ENCODE results near the gene CPNE5.

GRCh38 chr6:36871686-36872085, 32.4 kb upstream of the CPNE5 start:
- no peak for TF ChIP-seq SUZ12 (IDR thresholded peaks at IDR 0.05)
- TF ChIP-seq LEF1 (IDR thresholded peaks at IDR 0.05; ENCODE audit: borderline replicate concordance) = no peak
- TF ChIP-seq BHLHE40 (IDR thresholded peaks at IDR 0.05; ENCODE audit: borderline replicate concordance) = no peak
- TF ChIP-seq ZNF384 (IDR thresholded peaks at IDR 0.05) = no peak
- TF ChIP-seq ARNT (IDR thresholded peaks at IDR 0.05) = no peak
- no peak for TF ChIP-seq HDGF (IDR thresholded peaks at IDR 0.05; ENCODE audit: borderline replicate concordance)
- TF ChIP-seq FOXM1 (IDR thresholded peaks at IDR 0.05; ENCODE audit: borderline replicate concordance) = no peak
- TF ChIP-seq NFRKB (IDR thresholded peaks at IDR 0.05) = no peak
- TF ChIP-seq SP1 (IDR thresholded peaks at IDR 0.05) = no peak
- no peak for TF ChIP-seq FOXK2 (IDR thresholded peaks at IDR 0.05)
- no peak for TF ChIP-seq FOXA1 (IDR thresholded peaks at IDR 0.05)
- no peak for TF ChIP-seq PKNOX1 (IDR thresholded peaks at IDR 0.05)
